ENCODE results near the gene ACKR4. TPM values are rescaled to one million over a fixed set of nuclear protein-coding genes. Genes with fewer than 3 reads are reported as not detected.
A peak's percentile ranks its signal among the peaks of the same experiment; 100 is the strongest.
"Not testable (repeated sequence)": the region's sequence is repeated elsewhere in the genome, so short reads cannot be mapped to it uniquely, and the experiment has no call there.

Gene ACKR4
- 1 to 10 TPM; 2.1 to 3.7 TPM for total RNA-seq
- long read RNA-seq, partial matches to known transcripts = 0 of 4 reads
- long read RNA-seq, other reads (novel, unspliced or antisense) = 1 of 4 reads

GRCh38 chr3:132596816-132597433, at the start of gene ACKR4:
Gene ACKR4 (plus strand): TSS chr3:132597270. CDS start chr3:132600398, 3,128 bp downstream.
- intact Hi-C loops (cut with DNase I) = no loop called here
- peak in 1 of 2 donors; percentile 57 for ATAC-seq
- no peak for DNase-seq

GRCh38 chr3:132549169-132549568, 47.9 kb upstream of the ACKR4 start:
- intact Hi-C loops (cut with DNase I) = no loop called here
- no peak for DNase-seq
- no peak for ATAC-seq

GRCh38 chr3:132549890-132550578, 47.0 kb upstream of the ACKR4 start:
- intact Hi-C loops (cut with DNase I) = no loop called here
- no peak for DNase-seq
- ATAC-seq = peak in 1 of 2 donors; percentile 69

- peak in 1 of 2 donors; percentile 72 for ATAC-seq
- intact Hi-C loops (cut with DNase I) = no loop called here
Observed at GRCh38 chr3:132550579-132551305, 46.3 kb upstream of the ACKR4 start.

GRCh38 chr3:132553826-132554225, 43.2 kb upstream of the ACKR4 start:
- ATAC-seq (peak in 1 of 2 donors; percentile 25), DNase-seq (no peak)
- intact Hi-C loops (cut with DNase I) = no loop called here

More at GRCh38 chr3:132550579-132551305, 46.3 kb upstream of the ACKR4 start:
- no peak for DNase-seq

- no peak for DNase-seq
- intact Hi-C loops (cut with DNase I) = no loop called here
Observed at GRCh38 chr3:132554437-132554836, 42.6 kb upstream of the ACKR4 start.

GRCh38 chr3:132555306-132556035, 41.6 kb upstream of the ACKR4 start:
- intact Hi-C loops (cut with DNase I) = no loop called here
- DNase-seq (no peak), ATAC-seq (no peak)

More at GRCh38 chr3:132554437-132554836, 42.6 kb upstream of the ACKR4 start:
- no peak for ATAC-seq

GRCh38 chr3:132556036-132556386, 41.1 kb upstream of the ACKR4 start:
- intact Hi-C loops (cut with DNase I); ATAC-seq; DNase-seq: not testable (repeated sequence)

- intact Hi-C loops (cut with DNase I) = no loop called here
- DNase-seq (peak; percentile 33), ATAC-seq (peak; percentile 82 to 89)
Observed at GRCh38 chr3:132556508-132557159, 40.4 kb upstream of the ACKR4 start.

GRCh38 chr3:132561003-132561402, 36.1 kb upstream of the ACKR4 start:
- DNase-seq (no peak), ATAC-seq (no peak)
- intact Hi-C loops (cut with DNase I) = no loop called here

- intact Hi-C loops (cut with DNase I) = no loop called here
- ATAC-seq (no peak), DNase-seq (no peak)
Observed at GRCh38 chr3:132563420-132564069, 33.5 kb upstream of the ACKR4 start.

GRCh38 chr3:132564070-132564465, 33.0 kb upstream of the ACKR4 start:
- intact Hi-C loops (cut with DNase I) = no loop called here
- ATAC-seq (no peak), DNase-seq (no peak)

- DNase-seq (no peak), ATAC-seq (no peak)
- intact Hi-C loops (cut with DNase I) = no loop called here
Observed at GRCh38 chr3:132568422-132568821, 28.6 kb upstream of the ACKR4 start.

- ATAC-seq = peak in 1 of 2 donors; percentile 77
- DNase-seq = no peak
- intact Hi-C loops (cut with DNase I) = no loop called here
Observed at GRCh38 chr3:132569153-132569552, 27.9 kb upstream of the ACKR4 start.

- peak in 1 of 2 donors; percentile 62 for ATAC-seq
- DNase-seq = no peak
- intact Hi-C loops (cut with DNase I) = no loop called here
Observed at GRCh38 chr3:132569580-132569979, 27.5 kb upstream of the ACKR4 start.

- ATAC-seq (no peak), DNase-seq (no peak)
- intact Hi-C loops (cut with DNase I) = loop anchor here in 1 of 2 donors (5.0 kb wide), 1 partner anchor 37 kb away; no protein-coding TSS in a partner anchor
Observed at GRCh38 chr3:132570016-132570415, 27.1 kb upstream of the ACKR4 start.

- ATAC-seq = peak in 1 of 2 donors; percentile 28
- no peak for DNase-seq
- intact Hi-C loops (cut with DNase I) = loop anchor here in 1 of 2 donors (5.0 kb wide), 1 partner anchor 33 kb away; no protein-coding TSS in a partner anchor
Observed at GRCh38 chr3:132573797-132574211, 23.3 kb upstream of the ACKR4 start.

- intact Hi-C loops (cut with DNase I) = no loop called here
- ATAC-seq (no peak), DNase-seq (no peak)
Observed at GRCh38 chr3:132587401-132587800, 9.7 kb upstream of the ACKR4 start.
